DOHH2 (cell line): ENCODE data around the gene DHRS7B.

Experiments
- CTCF ChIP-seq: fragments of 200-600 bp; sonication (generic); IDR thresholded peaks from one replicate; pipeline ENCODE4 v1.5.1; 2014; ENCODE audit warnings: antibody characterized with exemption, mild to moderate bottlenecking, low read depth, low read length; ENCODE audit not compliant: poor library complexity, severe bottlenecking
- EZH2phosphoT487 ChIP-seq: fragments of 200-600 bp; sonication (generic); IDR thresholded peaks from 2 replicates; pipeline ENCODE4 v1.6.1; 2017; ENCODE audit warnings: borderline replicate concordance, mild to moderate bottlenecking, antibody characterized with exemption, low read length, moderate library complexity, mixed read lengths

- TF ChIP-seq CTCF: no peak
- TF ChIP-seq EZH2phosphoT487: no peak
Observed at GRCh38 chr17:21217346-21217745, 90.6 kb downstream of the DHRS7B start.
